GM19372 (cell line): ENCODE measurements around the gene RPL13.

ENCODE experiments used
- ATAC-seq: cut with Tn5 transposase; IDR thresholded peaks from one replicate; pipeline ENCODE4 v1.9.1; 2021; ENCODE audit warnings: mild to moderate bottlenecking, low read depth, moderate library complexity; ENCODE audit not compliant: unreplicated experiment

Gene RPL13

DNA sequence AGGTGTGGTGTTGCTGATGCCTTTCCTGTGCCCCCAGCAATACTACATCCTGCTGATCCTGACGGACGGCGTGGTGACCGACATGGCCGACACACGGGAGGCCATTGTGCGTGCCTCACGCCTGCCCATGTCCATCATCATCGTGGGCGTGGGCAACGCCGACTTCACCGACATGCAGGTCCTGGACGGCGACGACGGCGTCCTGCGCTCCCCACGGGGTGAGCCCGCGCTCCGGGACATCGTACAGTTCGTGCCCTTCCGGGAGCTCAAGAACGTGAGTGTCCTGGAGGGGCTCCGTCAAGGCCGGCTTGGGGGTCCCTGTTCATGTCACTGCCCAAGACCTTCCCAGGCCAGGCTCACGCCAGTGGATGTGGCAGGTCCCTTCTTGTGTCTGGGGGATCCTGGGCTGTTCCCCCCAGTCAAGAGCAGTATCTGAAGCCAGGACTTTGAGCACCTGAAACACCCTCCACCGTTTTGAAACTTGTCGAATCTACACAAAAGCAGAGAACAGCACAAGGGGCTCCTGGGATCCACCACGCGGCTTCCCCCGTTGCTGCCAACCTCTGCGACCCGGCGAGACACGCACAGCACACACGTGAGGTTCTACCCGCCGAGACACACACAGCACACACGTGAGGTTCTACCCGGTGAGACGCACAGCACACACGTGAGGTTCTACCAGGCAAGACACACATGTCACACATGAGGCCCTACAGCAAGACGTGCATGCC, 35.0 kb downstream of the RPL13 start:
- no peak for ATAC-seq

DNA sequence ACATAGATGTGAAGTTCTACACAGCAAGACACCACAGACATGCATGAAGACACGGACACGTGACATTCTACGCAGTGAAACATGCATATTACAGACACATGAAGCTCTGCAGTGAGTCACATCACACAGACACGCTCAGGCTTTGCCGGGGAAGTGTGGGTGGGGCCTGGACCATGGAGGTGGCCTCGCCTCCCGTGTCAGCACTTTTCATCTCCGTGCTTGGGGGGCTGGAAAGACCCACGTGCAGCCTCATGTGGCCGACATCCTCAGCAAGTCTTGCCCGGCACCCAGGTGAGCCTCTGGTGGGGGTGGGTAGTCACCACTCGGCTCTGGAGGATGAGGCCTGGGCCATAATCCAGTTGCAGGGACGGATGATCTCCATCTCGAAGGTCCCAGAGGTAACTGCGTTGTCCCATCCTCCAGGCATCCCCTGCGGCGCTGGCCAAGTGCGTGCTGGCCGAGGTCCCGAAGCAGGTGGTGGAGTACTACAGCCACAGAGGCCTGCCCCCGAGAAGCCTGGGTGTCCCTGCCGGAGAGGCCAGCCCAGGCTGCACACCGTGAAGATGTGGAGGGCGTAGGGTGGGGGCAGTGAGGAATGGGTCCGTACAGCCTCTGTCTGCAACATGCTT, 35.7 kb downstream of the RPL13 start:
- ATAC-seq, result no peak

DNA sequence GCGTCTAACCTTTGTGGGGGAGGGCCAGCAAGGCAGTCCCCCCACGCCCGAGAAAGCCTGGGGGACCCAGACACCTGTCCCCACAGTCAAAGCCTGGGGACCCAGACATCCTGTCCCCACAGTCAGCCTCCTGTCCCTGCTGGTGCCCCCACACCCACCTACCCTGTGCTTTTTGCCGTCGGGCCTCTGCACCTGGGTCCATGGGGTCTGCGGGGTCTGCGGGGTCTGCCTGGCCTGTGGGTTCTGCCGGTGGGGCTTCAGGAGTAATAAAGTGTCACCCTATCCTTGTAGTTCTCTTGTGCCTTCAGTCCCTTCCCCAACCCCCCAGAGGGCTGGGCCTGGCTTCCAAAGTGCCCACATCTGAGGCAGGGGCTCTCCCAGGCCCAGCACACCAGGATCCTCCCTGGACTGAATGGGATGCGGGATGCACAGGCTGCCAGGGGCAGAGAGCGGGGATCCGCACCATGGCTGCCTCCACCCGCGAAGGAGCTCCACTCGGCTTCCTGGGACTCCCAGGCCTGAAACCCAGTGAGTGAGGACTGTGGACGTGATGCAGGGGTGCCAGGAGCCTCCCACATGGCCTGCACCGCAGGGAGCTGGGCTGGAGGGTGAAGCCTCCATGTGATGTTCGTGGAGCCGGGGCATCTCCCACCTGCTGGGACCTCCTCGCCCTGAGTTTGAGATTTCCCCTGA, 36.6 kb downstream of the RPL13 start:
- no peak for ATAC-seq

DNA sequence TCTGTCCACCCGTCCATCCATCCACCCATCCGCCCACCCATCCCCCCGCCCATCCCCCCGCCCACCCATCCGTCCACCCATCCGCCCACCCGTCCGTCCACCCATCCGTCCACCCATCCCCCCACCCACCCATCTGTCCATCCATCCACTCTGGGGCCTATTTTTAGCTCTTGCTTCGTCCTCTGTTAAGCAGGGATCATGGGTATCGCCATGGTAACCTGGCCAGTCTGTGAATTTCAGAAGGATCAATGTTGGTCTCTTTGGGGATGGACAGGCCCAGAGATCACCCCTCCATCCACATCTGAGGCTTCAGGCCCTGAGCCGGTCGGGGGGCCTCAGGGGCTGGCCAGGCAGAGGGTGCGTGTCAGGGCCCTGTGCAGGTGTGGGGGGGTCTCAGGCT, 37.7 kb downstream of the RPL13 start:
- no peak for ATAC-seq

DNA sequence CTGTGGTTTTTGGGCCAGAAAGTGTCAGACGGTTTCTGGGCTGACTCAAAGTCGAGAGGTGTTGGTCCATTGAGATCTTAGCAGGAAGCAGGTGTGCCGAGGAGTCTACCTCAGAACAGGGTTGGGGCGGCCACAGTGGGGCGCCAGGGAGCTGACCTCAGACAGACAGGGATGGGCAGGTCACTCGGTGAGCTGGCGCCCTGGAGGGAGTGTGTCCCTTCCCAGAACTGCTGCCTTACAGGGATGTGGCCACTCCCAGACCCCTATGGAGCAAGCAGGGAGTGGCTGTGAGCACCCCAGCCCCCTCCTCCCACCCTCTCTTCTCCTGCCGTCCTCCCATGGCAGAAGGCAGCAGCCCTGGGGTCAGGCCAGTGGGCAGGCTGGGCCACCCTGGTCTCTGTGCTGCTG, 39.0 kb downstream of the RPL13 start:
- ATAC-seq, result no peak

DNA sequence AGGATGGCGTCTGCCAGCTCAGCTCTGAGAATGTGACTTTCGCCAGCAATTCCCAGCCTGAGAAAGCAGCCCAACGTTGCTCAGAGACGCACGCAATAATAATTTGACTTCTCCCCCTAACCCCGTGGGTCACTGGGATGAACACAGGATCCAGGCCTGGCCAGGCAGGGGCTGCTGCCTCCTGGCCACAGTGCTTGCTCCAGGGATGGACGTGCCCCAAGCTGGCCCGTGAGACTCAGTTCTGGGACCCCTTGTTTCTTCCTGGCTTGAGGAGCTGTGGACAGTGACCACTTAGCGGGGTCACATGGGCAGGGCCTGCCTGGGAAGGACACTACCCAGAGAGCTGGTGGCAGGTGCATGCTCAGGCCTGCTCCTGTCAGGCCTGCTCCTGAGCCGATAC, 39.4 kb downstream of the RPL13 start:
- ATAC-seq, result no peak

DNA sequence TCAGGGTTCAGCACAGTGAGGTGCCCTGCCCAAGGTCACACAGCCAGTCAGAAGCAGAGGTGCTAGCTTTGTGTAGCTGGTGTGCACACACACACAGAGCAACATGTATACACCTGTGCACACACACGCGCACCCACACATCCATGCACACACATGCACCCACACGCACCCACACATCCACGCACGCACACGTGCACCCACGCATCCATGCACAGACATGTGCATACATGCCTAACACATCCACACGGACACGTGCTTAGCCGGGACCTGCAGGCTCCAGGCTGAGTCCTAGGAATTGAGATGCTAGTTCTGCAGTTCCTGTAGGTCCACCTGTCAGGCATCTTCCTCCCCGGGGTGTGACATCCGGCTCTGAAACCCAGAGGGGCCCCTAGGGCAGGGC, 39.9 kb downstream of the RPL13 start:
- no peak for ATAC-seq

DNA sequence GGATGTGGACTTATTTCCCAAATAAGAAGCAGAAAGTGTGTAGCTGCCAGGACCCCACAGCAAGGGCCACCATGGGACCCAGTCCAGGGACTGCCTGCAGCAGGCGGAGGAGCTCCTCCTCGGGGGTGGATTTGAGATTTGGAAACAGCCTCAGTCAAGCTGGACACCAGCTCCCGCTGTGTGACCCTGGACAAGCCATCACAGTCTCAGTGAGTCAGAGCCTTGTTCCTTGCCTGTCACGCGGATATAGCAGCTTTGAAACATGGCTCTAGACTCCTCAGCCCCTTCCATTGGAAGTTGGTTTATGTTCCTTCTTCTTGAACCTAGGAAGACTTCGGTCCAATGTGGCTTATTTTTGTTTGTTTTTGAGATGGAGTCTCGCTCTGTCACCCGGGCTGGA, 40.5 kb downstream of the RPL13 start:
- ATAC-seq, result no peak

DNA sequence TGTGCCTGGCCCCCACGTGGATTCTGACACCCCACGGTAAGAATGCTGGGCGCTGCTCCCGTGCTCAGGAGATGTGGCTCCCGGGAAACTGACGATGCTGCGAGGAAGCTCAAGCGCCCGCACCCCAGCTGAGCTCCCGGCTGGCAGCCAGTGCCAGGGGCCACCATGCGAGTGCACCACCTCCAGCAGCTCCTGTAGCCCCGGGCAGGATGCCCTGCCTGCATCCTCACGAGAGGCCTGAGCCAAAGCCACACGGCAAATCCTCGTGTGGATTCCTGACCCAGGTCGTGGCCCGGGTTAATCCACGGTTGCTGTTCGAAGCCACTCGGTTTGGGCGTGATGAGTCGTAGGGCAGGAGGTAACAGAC, 41.4 kb downstream of the RPL13 start:
- ATAC-seq, result no peak

DNA sequence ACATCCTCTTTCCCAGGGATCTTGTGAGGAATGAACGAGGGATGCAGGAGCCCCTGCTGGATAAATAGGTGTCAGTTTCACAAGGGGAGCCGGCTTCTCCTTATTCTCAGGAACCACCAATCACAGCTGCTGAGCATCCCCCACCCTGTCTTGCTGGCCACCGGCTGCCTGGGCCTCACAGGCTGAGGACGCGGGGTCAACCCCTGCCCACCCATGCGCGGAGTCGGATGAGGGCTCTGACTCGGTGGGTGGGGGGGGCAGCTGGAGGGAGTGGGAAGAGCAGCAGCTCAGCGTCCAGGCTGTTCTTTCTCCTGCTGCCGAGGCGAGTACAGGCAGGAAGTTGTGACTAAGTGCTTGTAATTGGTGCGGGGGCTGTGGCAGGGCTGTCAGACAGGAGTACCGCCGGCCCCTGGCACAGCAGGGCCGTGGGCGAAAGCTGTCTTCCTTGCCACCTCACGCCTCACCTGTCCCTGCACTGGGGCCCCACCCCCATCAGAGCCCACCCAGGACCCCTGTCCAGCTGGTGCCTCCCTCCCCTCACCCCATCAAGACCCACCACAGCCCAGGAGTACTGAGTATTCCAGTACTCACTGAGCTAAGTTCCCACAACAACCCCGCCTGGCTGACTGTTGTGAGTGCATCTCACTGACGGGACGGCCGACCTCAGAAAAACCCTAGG, 41.9 kb downstream of the RPL13 start:
- ATAC-seq, result no peak

DNA sequence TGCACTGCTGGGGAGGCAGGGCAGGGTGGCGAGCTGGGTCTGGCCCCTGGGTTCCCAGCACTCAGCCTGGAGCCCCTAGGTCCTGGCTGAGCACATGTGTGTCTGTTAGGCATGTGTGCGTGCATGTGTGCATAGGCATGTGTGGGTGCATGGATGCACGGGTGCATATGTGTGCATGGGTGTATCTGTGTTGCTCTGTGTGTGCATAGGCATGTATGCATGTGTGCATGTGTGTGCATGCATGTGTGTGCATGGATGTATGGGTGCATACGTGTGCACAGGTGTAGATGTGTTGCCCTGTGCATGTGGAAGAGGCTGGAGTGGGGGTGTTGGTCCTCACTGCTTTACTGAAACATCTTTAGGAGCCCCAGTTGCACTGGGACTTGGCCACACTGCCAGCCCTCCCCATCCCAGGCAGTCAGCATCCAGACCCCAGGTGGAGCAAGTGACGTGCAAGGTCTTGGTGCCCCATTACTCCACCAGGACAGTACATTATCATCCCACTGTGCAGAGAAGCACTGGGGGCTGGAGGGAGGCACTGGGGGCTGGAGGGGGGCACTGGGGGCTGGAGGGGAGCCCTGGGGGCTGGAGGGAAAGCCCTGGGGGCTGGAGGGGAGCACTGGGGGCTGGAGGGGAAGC, 42.6 kb downstream of the RPL13 start:
- no peak for ATAC-seq

DNA sequence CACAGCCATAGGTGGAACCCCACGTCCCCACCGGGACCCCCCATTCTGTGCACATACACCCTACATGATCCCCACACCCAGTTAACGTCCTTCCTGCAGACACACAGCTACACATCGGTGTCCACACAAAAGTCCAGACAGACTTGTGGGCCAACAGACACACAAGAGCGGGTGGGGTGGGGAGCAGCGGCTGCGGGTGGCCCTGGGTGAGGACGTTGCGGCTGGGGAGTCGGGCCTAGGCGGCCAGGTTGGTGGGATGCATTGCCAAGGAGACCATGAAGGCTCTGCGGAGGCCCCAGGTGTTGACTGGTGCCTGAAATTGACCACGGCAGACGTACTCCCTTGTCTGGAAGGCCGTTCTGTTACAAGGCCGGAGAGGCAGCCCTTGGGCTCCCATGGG, 44.3 kb downstream of the RPL13 start:
- ATAC-seq, result no peak

DNA sequence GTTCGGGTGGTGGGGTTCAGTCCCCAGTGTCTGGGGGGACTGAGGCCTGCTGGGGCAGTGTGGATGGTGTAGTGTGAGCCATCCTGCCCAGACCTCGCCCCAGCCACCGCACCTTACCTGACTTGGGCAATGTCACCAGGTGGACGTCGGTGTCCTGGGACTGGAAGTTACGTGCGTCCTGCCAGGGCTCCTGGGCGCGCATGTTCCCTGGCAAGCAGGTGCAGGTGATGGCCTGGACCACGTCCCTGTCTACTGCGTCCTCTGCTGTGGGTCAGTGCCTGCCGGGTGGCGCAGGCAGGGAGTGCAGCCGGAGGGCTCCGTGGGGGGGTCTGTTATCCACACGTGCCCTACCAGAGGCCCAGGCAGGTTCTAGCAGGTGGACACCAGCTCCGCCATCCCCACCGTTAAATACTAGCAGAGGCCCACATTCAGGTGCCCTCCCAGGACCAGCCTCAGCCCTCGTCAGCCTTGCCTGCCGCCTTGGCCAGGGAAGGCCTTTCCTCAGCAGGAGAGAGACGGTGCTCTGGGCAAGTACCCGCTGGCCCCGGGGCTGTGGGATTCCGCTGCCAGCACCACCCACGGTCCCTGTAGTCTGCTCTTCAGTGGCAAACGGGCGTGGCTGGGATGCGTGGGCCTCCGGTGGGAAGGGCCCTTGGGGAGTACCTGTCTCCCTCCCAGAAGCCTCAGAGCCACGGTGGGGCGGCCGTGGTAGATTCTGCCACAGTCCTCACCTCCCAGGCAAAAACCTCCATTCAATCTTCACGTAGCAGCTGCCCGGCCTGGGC, 44.9 kb downstream of the RPL13 start:
- ATAC-seq, result no peak

DNA sequence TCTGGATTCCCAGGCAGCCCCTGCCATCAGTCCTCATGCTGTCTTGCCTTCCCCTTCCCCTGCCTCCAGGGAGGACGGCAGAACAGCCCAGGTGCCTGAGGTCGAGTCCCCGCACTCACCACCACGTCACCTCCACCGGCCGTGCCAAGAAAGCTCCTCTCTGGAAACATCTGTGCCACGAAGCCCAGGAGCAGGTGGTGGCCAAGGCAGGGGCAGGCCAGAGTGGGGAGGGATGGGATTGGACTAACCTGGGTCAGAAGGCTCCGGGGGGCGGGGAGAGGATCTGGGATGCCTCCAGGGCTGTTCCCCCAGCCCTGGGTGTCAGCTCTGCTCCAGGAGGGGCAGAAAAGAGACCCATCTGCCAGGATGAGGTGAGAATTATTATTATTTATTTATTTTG, 45.5 kb downstream of the RPL13 start:
- ATAC-seq, result no peak

DNA sequence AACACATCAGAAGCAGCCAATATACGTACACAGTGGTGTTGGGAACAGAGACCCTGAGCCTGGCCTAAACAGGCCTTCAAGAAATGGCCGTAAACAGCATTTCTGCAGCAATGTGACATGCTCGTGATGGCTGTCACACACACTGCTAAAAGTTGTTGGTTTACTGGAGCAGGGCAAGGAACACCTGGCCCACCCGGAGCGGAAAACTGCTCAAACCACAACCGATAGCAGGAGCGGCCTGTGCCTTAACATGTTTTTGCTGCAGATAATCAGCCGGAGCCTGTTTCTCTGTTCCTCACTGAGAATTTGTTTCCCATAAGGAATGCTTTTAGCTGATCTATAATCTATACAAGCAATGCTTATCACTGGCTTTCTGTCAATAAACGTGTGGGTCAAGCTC, 47.0 kb downstream of the RPL13 start:
- ATAC-seq, result no peak

DNA sequence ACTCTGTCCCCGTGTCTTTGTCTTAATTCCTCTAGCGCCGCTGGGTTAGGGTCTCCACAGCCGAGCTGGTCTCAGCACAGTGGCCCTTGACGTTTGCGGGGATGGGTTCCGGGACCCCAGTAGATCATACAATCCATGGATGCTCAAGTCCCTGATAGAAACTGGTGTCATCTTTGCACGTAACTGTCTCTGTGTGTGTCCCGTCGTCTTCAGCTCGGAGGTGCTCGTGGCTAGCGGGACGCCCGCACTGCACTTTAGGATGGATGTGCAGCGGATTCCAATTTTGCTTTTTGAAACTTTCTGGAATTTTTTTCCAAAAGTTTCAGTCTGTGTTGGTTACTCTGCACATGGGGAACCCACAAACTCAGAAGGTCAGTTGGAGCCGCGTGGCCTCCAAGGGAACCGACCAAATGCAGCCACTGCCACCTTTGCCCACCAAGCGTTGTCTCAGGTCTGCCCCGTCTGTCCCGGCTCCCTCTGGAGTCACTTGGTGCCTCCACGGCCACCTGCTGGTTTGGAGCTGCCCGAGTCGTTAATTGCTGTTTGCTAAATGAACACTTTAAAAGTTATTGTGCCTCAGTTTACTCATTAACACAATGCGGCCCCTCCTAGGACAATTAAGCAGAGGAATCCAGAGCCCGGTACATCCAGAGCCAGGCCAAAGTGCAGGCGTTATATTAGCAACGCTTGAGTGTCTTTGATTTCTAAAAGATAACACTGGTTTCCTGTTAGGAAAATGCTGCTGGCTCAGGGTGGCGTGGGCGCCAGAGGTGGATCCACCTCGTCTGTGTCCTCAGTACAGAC, 47.7 kb downstream of the RPL13 start:
- ATAC-seq, result no peak

DNA sequence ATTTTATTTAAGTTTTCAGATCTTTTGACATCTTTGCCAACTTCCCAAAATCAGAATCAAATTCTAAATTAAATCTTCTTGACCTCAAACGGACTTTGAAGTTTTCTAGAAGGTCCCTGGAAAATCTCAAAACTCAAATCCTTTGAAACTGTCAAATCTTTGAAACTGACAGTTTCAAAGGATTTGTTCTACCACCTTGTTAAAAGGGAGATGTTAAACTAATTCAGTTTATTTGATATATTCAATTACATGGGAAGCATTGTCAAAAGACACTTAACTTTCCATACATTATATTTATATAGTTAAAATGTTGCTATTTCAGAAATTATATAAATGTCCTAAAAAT, 49.6 kb downstream of the RPL13 start:
- no peak for ATAC-seq

DNA sequence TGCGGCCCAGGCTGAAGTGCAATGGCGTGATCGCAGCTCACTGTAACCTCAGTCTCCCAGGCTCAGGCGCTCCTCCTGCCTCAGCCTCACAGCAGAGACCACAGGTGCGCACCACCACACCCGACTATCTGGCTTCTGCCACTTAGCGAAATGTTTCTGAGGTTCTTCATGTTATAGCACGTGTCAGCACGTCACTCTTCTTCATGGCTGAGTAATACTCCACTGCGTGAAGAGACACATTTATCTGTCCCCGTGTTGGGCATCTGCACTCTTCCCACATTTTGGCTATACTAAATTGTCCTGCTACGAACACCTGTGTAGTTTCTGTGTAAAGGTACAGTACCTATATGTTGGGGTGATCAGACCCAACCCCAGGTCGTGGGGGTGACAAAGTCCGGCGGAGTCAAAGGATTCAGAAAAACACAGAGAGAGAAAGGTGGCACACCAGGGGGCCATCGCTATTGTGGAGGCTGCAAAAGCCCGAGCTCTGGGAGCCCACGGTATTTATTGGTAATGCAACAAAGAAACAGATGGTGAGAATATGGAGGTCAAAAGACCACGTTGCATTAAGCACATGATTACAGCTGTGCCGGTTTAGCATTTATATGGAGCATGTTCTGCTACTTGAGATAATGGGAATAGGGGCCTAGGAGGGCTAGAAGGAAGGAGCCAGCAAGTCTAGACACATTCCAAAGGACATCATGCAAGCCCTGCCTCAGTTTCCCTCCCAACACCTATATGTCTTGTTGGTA, 52.1 kb downstream of the RPL13 start:
- ATAC-seq, result no peak
